ENCODE measurements around the gene PCDH1.

The PCDH1 gene

DNA sequence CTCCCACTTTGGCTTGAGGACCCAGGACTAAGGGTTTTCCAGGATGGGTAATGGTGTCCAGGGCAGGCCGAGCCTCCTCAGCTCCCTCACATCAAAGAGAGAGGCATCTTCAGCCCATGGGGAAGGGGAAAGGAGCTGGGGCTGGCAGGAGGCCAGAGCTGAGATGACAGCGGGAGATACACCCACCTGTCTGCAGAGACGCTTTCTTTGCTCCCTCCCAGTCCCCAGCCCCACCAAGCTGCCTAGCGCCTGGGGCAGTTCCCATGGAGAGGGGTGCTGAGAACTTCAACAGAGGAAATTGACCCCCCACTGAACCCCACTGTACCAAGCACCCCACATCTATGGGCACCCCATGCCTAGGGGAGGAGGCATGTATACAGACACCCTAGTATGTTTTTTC lies 10.6 kb downstream of the PCDH1 start:
- no peak for DNase-seq
- Histone ChIP-seq H3K4me3 (no peak overlapping the region), H3K27ac (no peak overlapping the region), H3K4me1 (peaks cover 0 to 38% (median 0%) of the 10 kb centered on the region in 4 donors), H3K27me3 (no peaks in the 10 kb centered on the region), H3K9me3 (no peaks in the 10 kb centered on the region), H3K36me3 (peaks cover 6 to 62% (median 37%) of the 10 kb centered on the region in 3 donors)
- intact Hi-C loops (cut with DNase I; ENCODE audit: low total_unique reads): no loop called here
- TF ChIP-seq, protein P1, sequence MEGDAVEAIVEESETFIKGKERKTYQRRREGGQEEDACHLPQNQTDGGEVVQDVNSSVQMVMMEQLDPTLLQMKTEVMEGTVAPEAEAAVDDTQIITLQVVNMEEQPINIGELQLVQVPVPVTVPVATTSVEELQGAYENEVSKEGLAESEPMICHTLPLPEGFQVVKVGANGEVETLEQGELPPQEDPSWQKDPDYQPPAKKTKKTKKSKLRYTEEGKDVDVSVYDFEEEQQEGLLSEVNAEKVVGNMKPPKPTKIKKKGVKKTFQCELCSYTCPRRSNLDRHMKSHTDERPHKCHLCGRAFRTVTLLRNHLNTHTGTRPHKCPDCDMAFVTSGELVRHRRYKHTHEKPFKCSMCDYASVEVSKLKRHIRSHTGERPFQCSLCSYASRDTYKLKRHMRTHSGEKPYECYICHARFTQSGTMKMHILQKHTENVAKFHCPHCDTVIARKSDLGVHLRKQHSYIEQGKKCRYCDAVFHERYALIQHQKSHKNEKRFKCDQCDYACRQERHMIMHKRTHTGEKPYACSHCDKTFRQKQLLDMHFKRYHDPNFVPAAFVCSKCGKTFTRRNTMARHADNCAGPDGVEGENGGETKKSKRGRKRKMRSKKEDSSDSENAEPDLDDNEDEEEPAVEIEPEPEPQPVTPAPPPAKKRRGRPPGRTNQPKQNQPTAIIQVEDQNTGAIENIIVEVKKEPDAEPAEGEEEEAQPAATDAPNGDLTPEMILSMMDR (IDR thresholded peaks at IDR 0.05): no peak

DNA sequence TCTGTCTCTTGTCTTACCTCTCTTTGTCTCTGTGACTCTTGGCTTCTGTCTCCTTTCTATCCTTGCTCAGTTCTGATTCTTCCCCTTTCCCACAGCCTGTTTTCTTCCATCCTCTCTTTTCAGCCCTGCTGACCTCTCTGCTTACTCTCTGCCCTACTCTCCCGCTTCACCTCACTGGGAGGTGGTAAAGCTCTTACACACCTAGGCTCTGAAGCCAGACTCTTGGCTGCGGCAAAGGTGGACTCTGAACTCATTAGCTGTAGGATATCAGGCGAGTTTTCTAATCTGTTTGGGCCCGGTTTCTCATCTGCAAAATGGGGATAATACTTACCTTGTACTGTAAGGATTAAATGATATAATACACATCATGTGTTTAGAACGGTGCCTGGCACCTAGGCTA lies 11.1 kb downstream of the PCDH1 start:
- no peak for DNase-seq
- intact Hi-C loops (cut with DNase I; ENCODE audit: low total_unique reads): no loop called here
- H3K27me3 ChIP-seq: no peaks in the 10 kb centered on the region
- no peak overlapping the region for H3K27ac ChIP-seq
- H3K36me3 ChIP-seq: peaks cover 6 to 66% (median 37%) of the 10 kb centered on the region in 3 donors
- H3K9me3 ChIP-seq: no peaks in the 10 kb centered on the region
- TF ChIP-seq, protein P1 (IDR thresholded peaks at IDR 0.05): no peak
- H3K4me3 ChIP-seq: no peak overlapping the region
- H3K4me1 ChIP-seq: peaks cover 0 to 33% (median 0%) of the 10 kb centered on the region in 4 donors

DNA sequence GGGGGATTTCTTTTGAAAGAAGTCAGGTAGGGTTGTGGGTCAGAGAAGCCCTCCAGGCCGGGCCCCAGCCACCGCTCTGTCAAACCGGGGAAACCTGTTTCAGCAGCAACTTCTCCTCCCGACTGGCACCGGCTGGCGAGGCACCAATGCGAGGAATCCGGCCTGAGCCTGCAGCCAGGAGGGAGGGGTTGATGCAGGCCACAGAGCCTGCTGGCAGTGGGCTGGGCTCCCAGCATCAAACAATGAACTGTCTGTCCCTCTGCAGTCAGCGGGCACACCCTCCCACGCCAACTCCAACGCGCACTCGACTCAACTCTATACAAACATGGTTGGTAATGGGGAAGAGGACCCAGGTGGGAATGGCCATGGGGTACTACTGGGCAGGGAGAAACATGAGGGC lies 12.1 kb downstream of the PCDH1 start:
- H3K27ac ChIP-seq: no peak overlapping the region
- H3K4me3 ChIP-seq: no peak overlapping the region
- peaks cover 0 to 29% (median 0%) of the 10 kb centered on the region in 4 donors for H3K4me1 ChIP-seq
- intact Hi-C loops (cut with DNase I; ENCODE audit: low total_unique reads): no loop called here
- no peaks in the 10 kb centered on the region for H3K27me3 ChIP-seq
- H3K36me3 ChIP-seq: peaks cover 6 to 71% (median 37%) of the 10 kb centered on the region in 3 donors
- no peak for DNase-seq
- TF ChIP-seq, protein P1 (IDR thresholded peaks at IDR 0.05): no peak
- H3K9me3 ChIP-seq: no peaks in the 10 kb centered on the region

DNA sequence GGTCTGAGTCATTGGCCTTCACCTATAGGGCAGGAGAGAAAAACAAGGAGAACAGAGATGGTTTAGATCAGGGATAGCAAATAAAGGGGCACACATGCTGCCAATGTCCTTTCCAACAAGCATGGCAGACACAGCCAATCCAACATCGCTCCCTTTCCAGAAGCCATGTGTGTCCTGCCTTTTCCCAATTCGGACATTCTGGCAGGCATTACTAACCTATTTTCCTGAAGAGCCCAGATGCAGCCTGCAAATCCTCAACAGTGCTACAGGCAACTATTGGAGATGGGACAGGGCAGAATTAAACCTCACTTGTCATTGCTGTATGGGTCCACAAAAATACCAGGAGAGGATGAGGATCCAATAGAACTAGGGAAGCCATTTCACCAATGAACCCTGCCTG lies 12.8 kb downstream of the PCDH1 start:
- H3K36me3 ChIP-seq: peaks cover 6 to 71% (median 37%) of the 10 kb centered on the region in 3 donors
- no peaks in the 10 kb centered on the region for H3K27me3 ChIP-seq
- intact Hi-C loops (cut with DNase I; ENCODE audit: low total_unique reads): no loop called here
- H3K9me3 ChIP-seq: no peaks in the 10 kb centered on the region
- no peak overlapping the region for H3K4me3 ChIP-seq
- TF ChIP-seq, protein P1 (IDR thresholded peaks at IDR 0.05): no peak
- H3K4me1 ChIP-seq: peaks cover 0 to 22% (median 0%) of the 10 kb centered on the region in 4 donors
- no peak overlapping the region for H3K27ac ChIP-seq
- DNase-seq: no peak

DNA sequence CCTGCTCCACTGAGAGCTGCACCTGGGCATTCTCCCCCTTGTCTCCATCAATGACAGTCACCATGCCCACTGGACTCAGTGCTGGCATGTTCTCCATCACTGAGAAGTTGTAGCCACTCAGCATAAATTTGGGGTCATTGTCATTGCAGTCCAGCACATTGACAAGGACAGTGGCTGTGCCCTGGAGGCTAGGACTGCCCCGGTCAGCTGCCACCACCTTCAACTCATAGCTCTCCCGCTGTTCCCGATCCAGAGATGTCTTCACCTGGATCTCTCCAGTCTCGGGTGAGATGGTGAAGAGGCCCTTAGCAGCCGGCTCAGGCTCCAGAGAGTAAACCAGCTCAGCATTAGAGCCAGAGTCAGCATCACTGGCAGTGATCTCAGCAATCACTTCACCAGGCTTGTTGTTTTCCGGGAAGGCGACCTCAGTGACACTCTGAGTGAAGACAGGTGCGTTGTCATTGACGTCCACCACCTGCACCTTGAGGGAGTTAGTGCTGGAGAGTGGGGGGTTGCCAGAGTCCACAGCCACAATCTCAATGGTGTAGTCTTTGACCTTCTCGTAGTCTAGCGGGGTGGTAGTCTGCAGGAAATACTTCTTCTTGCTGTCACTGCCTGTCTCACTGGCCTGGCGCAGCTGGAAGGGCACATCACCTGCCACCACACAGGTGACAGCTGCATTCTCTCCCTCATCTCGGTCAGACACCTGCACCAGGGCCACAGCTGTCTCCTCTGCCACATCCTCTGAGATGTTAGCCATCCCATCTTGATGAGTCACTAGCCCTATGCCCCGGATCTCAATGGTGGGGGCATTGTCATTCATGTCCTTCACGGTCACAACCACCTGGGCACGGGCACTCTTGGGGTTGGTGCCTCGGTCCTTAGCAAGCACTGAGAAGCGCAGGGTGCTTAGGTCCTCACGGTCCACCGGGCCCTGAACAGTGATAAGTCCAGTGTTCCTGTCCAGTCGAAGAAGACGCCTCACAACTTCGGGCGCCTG lies 13.5 kb downstream of the PCDH1 start:
- H3K27ac ChIP-seq: no peak overlapping the region
- no peak for DNase-seq
- intact Hi-C loops (cut with DNase I; ENCODE audit: low total_unique reads): no loop called here
- no peaks in the 10 kb centered on the region for H3K27me3 ChIP-seq
- H3K4me1 ChIP-seq: peaks cover 0 to 15% (median 0%) of the 10 kb centered on the region in 4 donors
- H3K36me3 ChIP-seq: peaks cover 6 to 71% (median 37%) of the 10 kb centered on the region in 3 donors
- no peak overlapping the region for H3K4me3 ChIP-seq
- TF ChIP-seq, protein P1 (IDR thresholded peaks at IDR 0.05): no peak
- H3K9me3 ChIP-seq: no peaks in the 10 kb centered on the region
